ENCODE measurements around the gene CYSLTR1.

DNA sequence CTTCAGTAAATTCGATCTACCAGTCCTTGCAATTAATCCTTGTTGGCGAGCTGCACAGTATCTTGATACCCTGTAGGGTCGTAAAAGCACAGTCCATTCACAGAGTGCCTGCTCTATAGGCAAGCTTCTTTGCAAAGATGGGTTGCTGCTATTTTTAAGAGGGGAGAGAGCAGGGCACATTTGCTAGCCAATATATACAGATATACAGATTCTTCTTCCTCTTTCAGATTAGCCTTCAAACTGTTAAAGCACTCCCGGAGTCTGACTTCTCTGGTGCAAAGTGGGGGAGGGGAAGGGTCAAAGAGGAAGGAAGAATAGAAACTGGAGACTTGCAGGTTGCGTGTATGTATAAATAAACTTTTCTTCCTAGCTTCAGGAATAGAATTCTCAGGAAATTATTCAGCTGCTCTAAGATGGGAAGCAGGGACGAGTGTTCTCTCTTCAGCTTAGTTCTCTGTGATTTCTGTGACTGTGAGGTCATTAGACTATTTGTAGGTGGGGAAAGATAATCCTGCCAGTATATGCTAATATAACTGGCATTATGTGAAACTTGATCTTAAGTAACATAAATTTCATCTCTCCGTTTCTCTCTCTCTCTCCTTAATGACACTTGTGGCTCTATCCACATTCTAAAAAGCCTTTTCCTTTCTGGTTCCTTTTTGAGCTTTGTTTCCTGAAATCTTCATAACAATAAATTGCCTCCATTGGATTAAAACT, at the start of gene CYSLTR1:
- TF ChIP-seq, protein P1, sequence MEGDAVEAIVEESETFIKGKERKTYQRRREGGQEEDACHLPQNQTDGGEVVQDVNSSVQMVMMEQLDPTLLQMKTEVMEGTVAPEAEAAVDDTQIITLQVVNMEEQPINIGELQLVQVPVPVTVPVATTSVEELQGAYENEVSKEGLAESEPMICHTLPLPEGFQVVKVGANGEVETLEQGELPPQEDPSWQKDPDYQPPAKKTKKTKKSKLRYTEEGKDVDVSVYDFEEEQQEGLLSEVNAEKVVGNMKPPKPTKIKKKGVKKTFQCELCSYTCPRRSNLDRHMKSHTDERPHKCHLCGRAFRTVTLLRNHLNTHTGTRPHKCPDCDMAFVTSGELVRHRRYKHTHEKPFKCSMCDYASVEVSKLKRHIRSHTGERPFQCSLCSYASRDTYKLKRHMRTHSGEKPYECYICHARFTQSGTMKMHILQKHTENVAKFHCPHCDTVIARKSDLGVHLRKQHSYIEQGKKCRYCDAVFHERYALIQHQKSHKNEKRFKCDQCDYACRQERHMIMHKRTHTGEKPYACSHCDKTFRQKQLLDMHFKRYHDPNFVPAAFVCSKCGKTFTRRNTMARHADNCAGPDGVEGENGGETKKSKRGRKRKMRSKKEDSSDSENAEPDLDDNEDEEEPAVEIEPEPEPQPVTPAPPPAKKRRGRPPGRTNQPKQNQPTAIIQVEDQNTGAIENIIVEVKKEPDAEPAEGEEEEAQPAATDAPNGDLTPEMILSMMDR (conservative IDR thresholded peaks at IDR 0.05; ENCODE audit: low read depth, low read length): no peak
- no peak for TF ChIP-seq EZH2 (IDR thresholded peaks at IDR 0.05; ENCODE audit: borderline replicate concordance, low read depth, low read length, poor library complexity, severe bottlenecking)
